H1 (cell line): ENCODE results near the gene CDC42EP1. TPM values are rescaled to one million over a fixed set of nuclear protein-coding genes. Genes with fewer than 3 reads are reported as not detected.

Experiments used
- CTCF ChIA-PET: fragments of 300-600 bp; sonication (Branson Sonifier 250); formaldehyde crosslinking; loops from one replicate; lab custom pipeline; 2021; ENCODE audit not compliant: partially characterized antibody; lab: Charles Lee
- POLR2A ChIA-PET: fragments of 300-600 bp; sonication (Branson Sonifier 250); formaldehyde crosslinking; loops from one replicate; lab custom pipeline; 2021; ENCODE audit warnings: inconsistent platforms; ENCODE audit not compliant: partially characterized antibody; lab: Charles Lee
- DNase-seq, 2 experiments: peaks; one replicate each; pipeline versions ENCODE4 v3.0.0 to v3.0.0-alpha.2; 2010 to 2022; ENCODE audit warnings: low spot score in 2 of 2, low read depth in 1 of 2, mixed read lengths in 1 of 2
- FAIRE-seq: peaks from 2 replicates; lab custom pipeline; 2011; peaks lifted over from hg19 to GRCh38; lab: Jason Lieb, UNC
- H2AFZ ChIP-seq: 2 replicates; pipeline ENCODE4 v1.8.1; 2012; ENCODE audit warnings: low read length, inconsistent platforms
- H2AK5ac ChIP-seq: 2 replicates; pipeline ENCODE4 v1.6.1; 2013; ENCODE audit warnings: low read depth, low read length
- H2BK120ac ChIP-seq: replicated peaks from 2 replicates; pipeline ENCODE3; 2013; ENCODE audit warnings: low read depth, low read length, inconsistent platforms
- H2BK12ac ChIP-seq: 2 replicates; pipeline ENCODE4 v1.6.1; 2013; ENCODE audit warnings: low read depth, low read length
- H2BK15ac ChIP-seq: 2 replicates; pipeline ENCODE4 v1.6.1; 2013; ENCODE audit warnings: low read length
- H2BK20ac ChIP-seq: 2 replicates; pipeline ENCODE4 v1.6.1; 2013; ENCODE audit warnings: low read length
- H2BK5ac ChIP-seq: 2 replicates; pipeline ENCODE4 v1.6.1; 2013; ENCODE audit warnings: low read depth, low read length
- H3K14ac ChIP-seq: 2 replicates; pipeline ENCODE4 v1.6.1; 2013; ENCODE audit warnings: inconsistent platforms; ENCODE audit not compliant: insufficient read length
- H3K18ac ChIP-seq: 2 replicates; pipeline ENCODE4 v1.6.1; 2013; ENCODE audit warnings: low read length; ENCODE audit errors: extremely low read depth
- H3K23ac ChIP-seq: 2 replicates; pipeline ENCODE4 v1.6.1; 2013; ENCODE audit warnings: inconsistent platforms; ENCODE audit not compliant: insufficient read length
- H3K23me2 ChIP-seq: 2 replicates; pipeline ENCODE4 v1.6.1; 2013; ENCODE audit warnings: low read depth, low read length
- H3K27ac ChIP-seq: 2 replicates; pipeline ENCODE4 v1.6.1; 2011; ENCODE audit warnings: low read depth, low read length, inconsistent platforms
- H3K27me3 ChIP-seq, 4 experiments: replicated peaks in 1 of 4; 1 replicate in 1 of 4; 2 replicates in 3 of 4; pipeline versions ENCODE4 v1.6.1 to v1.8.1; 2011 to 2013; ENCODE audit warnings: low read length in 3 of 4, mild to moderate bottlenecking in 3 of 4, inconsistent platforms in 2 of 4, mixed read lengths in 2 of 4, moderate library complexity in 1 of 4; ENCODE audit not compliant: control insufficient read depth in 3 of 4, insufficient read depth in 3 of 4; ENCODE audit errors: extremely low read depth in 1 of 4
- H3K36me3 ChIP-seq, 4 experiments: 2 replicates each; pipeline versions ENCODE4 v1.6.1 to v1.8.1; 2011 to 2013; ENCODE audit warnings: mild to moderate bottlenecking in 4 of 4, low read length in 3 of 4, moderate library complexity in 2 of 4, control low read depth in 1 of 4, inconsistent platforms in 1 of 4; ENCODE audit not compliant: insufficient read depth in 4 of 4, control insufficient read depth in 2 of 4
- H3K4ac ChIP-seq: replicated peaks from 2 replicates; pipeline ENCODE3; 2013; ENCODE audit warnings: low read length, low read depth, mixed read lengths, inconsistent platforms; ENCODE audit not compliant: insufficient read length
- H3K4me1 ChIP-seq, 4 experiments: replicated peaks in 1 of 4; 1 replicate in 1 of 4; 2 replicates in 3 of 4; pipeline versions ENCODE4 v1.6.1 to v1.8.1; 2011 to 2013; ENCODE audit warnings: low read length in 3 of 4, inconsistent platforms in 2 of 4, mixed read lengths in 1 of 4; ENCODE audit not compliant: insufficient read depth in 4 of 4, control insufficient read depth in 3 of 4
- H3K4me2 ChIP-seq, 2 experiments: 2 replicates each; pipeline versions ENCODE4 v1.6.1 to v1.8.1; 2011 to 2013; ENCODE audit warnings: low read depth in 2 of 2, low read length in 2 of 2, control low read depth in 1 of 2, inconsistent platforms in 1 of 2, mild to moderate bottlenecking in 1 of 2; ENCODE audit not compliant: insufficient read depth in 1 of 2
- H3K4me3 ChIP-seq, 4 experiments: fragments of 200-600, 300-600 bp in 1 of 4; sonication (generic), shearing (Covaris generic), sonication (Bioruptor Twin) in 1 of 4; 2 replicates each; pipeline versions ENCODE4 v1.5.1 to v1.8.1; 2011 to 2016; ENCODE audit warnings: low read length in 4 of 4, low read depth in 3 of 4, control low read depth in 2 of 4, inconsistent platforms in 2 of 4, mild to moderate bottlenecking in 2 of 4, mixed read lengths in 1 of 4, moderate library complexity in 1 of 4; ENCODE audit not compliant: insufficient read depth in 2 of 4; ENCODE audit errors: extremely low read depth in 1 of 4
- H3K56ac ChIP-seq: replicated peaks from 2 replicates; pipeline ENCODE3; 2013; ENCODE audit warnings: low read depth, mild to moderate bottlenecking, mixed read lengths, low read length, inconsistent platforms; ENCODE audit not compliant: insufficient read length
- H3K79me1 ChIP-seq: 2 replicates; pipeline ENCODE4 v1.6.1; 2013; ENCODE audit warnings: low read depth, low read length, control low read depth
- H3K79me2 ChIP-seq, 2 experiments: 2 replicates each; pipeline versions ENCODE4 v1.6.1 to v1.8.1; 2012 to 2013; ENCODE audit warnings: low read length in 2 of 2, mild to moderate bottlenecking in 2 of 2, inconsistent platforms in 1 of 2; ENCODE audit not compliant: insufficient read depth in 2 of 2, control insufficient read depth in 1 of 2
- H3K9ac ChIP-seq, 4 experiments: replicated peaks in 1 of 4; 1 replicate in 1 of 4; 2 replicates in 3 of 4; pipeline versions ENCODE4 v1.6.1 to v1.8.1; 2011 to 2013; ENCODE audit warnings: low read depth in 3 of 4, low read length in 3 of 4, control low read depth in 2 of 4, mild to moderate bottlenecking in 2 of 4, moderate library complexity in 2 of 4, inconsistent platforms in 1 of 4; ENCODE audit errors: extremely low read depth in 1 of 4
- H3K9me3 ChIP-seq, 2 experiments: 2 replicates each; pipeline versions ENCODE4 v1.6.1 to v1.8.1; 2012 to 2013; ENCODE audit warnings: mild to moderate bottlenecking in 2 of 2, moderate library complexity in 2 of 2, control low read depth in 1 of 2, inconsistent platforms in 1 of 2, low read depth in 1 of 2, low read length in 1 of 2, mixed read lengths in 1 of 2; ENCODE audit not compliant: insufficient read depth in 2 of 2
- H4K20me1 ChIP-seq, 2 experiments: replicated peaks in 1 of 2; 2 replicates each; pipeline versions ENCODE3 to v1.8.1; 2011 to 2013; ENCODE audit warnings: inconsistent platforms in 2 of 2, low read length in 2 of 2, mild to moderate bottlenecking in 1 of 2; ENCODE audit not compliant: insufficient read depth in 2 of 2, control insufficient read depth in 1 of 2
- H4K5ac ChIP-seq: 2 replicates; pipeline ENCODE4 v1.6.1; 2013; ENCODE audit warnings: low read length, low read depth, mixed read lengths, inconsistent platforms; ENCODE audit not compliant: insufficient read length
- H4K8ac ChIP-seq: 2 replicates; pipeline ENCODE4 v1.8.0; 2013; ENCODE audit warnings: mild to moderate bottlenecking, moderate library complexity, low read length, inconsistent platforms; ENCODE audit not compliant: insufficient read depth; ENCODE audit errors: extremely low read depth
- H4K91ac ChIP-seq: replicated peaks from 2 replicates; pipeline ENCODE3; 2013; ENCODE audit warnings: low read length, mixed read lengths, inconsistent platforms; ENCODE audit not compliant: insufficient read length
- ASH2L ChIP-seq: fragments of 200-600, 300-600 bp; sonication (generic); IDR thresholded peaks from one replicate; pipeline ENCODE4 v1.7.1; 2017; ENCODE audit warnings: low read length
- EZH2 ChIP-seq: fragments of 200-600 bp; sonication (generic); IDR thresholded peaks from 2 replicates; pipeline ENCODE4 v1.7.1; 2012; ENCODE audit warnings: low read depth, mild to moderate bottlenecking, moderate library complexity, low read length, inconsistent platforms; ENCODE audit not compliant: severe bottlenecking
- KDM1A ChIP-seq: fragments of 200-600, 300-600 bp; sonication (generic); IDR thresholded peaks from 2 replicates; pipeline ENCODE4 v1.7.1; 2016; ENCODE audit warnings: mild to moderate bottlenecking, low read length, borderline replicate concordance
- WGBS, 2 experiments: shearing (Covaris generic) in 1 of 2; methylation state at CpG; one replicate each; pipeline versions ENCODE4 v1.1.6 to v1.1.7; 2013 to 2015; ENCODE audit warnings: low lambda C conversion rate in 2 of 2, mixed read lengths in 2 of 2, inconsistent platforms in 1 of 2, low coverage in 1 of 2, missing lambda C conversion rate in 1 of 2; ENCODE audit not compliant: insufficient replicate concordance in 2 of 2, insufficient coverage in 1 of 2, insufficient read length in 1 of 2; ENCODE audit errors: extremely low coverage in 1 of 2, missing lambda C conversion rate in 1 of 2; 5-methylcytosine and 5-hydroxymethylcytosine counted together
- polyA plus RNA-seq, 7 experiments: library from polyadenylated mRNA; depleted of rRNA in 3 of 7; stranded (reverse) in 5 of 7; unstranded in 2 of 7; fragments of >200 nt in 5 of 7; fragments of 200-250 nt in 2 of 7; gene quantifications; 1 replicate in 5 of 7; 2 replicates in 1 of 7; 4 replicates in 1 of 7; pipeline versions ENCODE4 v1.2.1 to v1.2.3, GENCODE V29; 2011 to 2013; ENCODE audit warnings: missing spikeins in 2 of 7, mixed read lengths in 2 of 7
- total RNA-seq: library from RNA; stranded (reverse); fragmentation: NEBNext Ultra II Directional; extraction: Animal tissue kit (Norgen Biotek cat#: 25700); gene quantifications from 2 replicates; pipeline ENCODE4 v1.2.1, GENCODE V29; 2021
- TF ChIP-seq, protein P1 (sequence below), 3 experiments: IDR thresholded peaks; 1 replicate in 2 of 3; 2 replicates in 1 of 3; pipeline versions ENCODE4 v1.5.1 to v1.6.1; 2011; ENCODE audit warnings: low read length in 3 of 3, mild to moderate bottlenecking in 3 of 3, inconsistent platforms in 2 of 3, low read depth in 1 of 3, moderate library complexity in 1 of 3; ENCODE audit not compliant: insufficient read depth in 1 of 3; ENCODE audit errors: control extremely low read depth in 1 of 3

The CDC42EP1 gene
- total and polyA plus RNA-seq, 2 of the 8 experiments (the other 6 are each of a cell fraction or from before 2014, with no cell fraction given) = 8.3 to 11.2 TPM

DNA sequence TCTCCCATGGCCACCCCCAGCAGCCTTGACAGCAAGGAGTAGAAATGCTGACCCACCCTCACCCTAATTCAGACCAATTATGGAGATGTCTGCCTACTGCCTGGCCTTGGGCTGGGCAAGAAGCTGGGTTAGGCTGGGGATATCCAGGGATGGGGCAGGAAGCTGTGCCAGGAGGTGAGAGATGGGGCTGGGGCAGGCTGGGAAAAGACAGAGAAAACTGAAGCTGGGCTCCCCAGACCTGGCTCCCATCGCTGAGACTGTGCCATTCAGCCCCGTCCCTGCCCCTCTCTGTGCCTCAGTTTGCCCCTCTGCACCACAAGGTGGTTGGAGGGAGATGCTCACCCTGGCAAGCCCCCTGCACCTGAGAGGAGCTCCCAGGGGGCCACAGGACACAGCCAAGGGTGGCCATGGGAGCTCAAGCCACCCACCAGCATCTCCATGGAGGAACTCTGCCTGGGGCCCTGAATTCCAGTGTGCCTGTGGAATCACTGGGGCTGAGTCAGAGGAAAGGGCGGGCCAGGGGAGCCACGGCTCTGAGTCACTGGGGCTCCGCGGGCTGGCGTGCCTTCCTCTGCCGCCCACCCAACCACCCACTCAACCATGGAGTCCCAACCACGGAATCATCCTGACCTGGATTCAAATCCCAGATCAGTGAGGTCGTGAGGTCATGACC is 35.1 kb upstream of the CDC42EP1 start:
- H3K56ac ChIP-seq = no peak overlapping the region
- WGBS, 2 experiments = 86% methylated on average over 10 of the region's 10 CpGs; no CpG with 5 or more reads in 1 of the 2 experiments
- H3K4me1 ChIP-seq = no peaks in the 10 kb centered on the region
- H4K5ac ChIP-seq = no peak overlapping the region
- no peak overlapping the region for H3K9ac ChIP-seq
- no peaks in the 10 kb centered on the region; a peak in 1 of 7 replicates for H3K27me3 ChIP-seq
- H2BK20ac ChIP-seq = no peak overlapping the region
- H2BK15ac ChIP-seq = no peak overlapping the region
- no peaks in the 10 kb centered on the region for H3K79me1 ChIP-seq
- no peak overlapping the region for H2AK5ac ChIP-seq
- no peak overlapping the region for H3K4me2 ChIP-seq
- no peak overlapping the region for H3K14ac ChIP-seq
- H3K79me2 ChIP-seq = no peaks in the 10 kb centered on the region
- no peak overlapping the region for H3K4ac ChIP-seq
- no peak overlapping the region for H2BK12ac ChIP-seq
- H3K9me3 ChIP-seq = no peaks in the 10 kb centered on the region
- H4K20me1 ChIP-seq = no peaks in the 10 kb centered on the region
- no peak overlapping the region for H3K27ac ChIP-seq
- H2AFZ ChIP-seq = no peak overlapping the region
- CTCF ChIA-PET = interaction anchor here (0.9 to 1.3 kb wide), 3 partner anchors 8 to 37 kb away, joined by 3 to 4 read pairs (median 3); no protein-coding TSS in a partner anchor
- H4K8ac ChIP-seq = no peak overlapping the region
- H3K18ac ChIP-seq = no peak overlapping the region
- H2BK120ac ChIP-seq = no peak overlapping the region
- DNase-seq = no peak
- POLR2A ChIA-PET = no interaction called here
- no peak for TF ChIP-seq EZH2
- TF ChIP-seq ASH2L = no peak
- TF ChIP-seq KDM1A = no peak
- TF ChIP-seq, protein P1, sequence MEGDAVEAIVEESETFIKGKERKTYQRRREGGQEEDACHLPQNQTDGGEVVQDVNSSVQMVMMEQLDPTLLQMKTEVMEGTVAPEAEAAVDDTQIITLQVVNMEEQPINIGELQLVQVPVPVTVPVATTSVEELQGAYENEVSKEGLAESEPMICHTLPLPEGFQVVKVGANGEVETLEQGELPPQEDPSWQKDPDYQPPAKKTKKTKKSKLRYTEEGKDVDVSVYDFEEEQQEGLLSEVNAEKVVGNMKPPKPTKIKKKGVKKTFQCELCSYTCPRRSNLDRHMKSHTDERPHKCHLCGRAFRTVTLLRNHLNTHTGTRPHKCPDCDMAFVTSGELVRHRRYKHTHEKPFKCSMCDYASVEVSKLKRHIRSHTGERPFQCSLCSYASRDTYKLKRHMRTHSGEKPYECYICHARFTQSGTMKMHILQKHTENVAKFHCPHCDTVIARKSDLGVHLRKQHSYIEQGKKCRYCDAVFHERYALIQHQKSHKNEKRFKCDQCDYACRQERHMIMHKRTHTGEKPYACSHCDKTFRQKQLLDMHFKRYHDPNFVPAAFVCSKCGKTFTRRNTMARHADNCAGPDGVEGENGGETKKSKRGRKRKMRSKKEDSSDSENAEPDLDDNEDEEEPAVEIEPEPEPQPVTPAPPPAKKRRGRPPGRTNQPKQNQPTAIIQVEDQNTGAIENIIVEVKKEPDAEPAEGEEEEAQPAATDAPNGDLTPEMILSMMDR (IDR thresholded peaks at IDR 0.05; ENCODE audit: control extremely low read depth in 1 of 3, insufficient read depth in 1 of 3, low read depth in 1 of 3, low read length in 3 of 3) = no peak
- TF ChIP-seq, all 59 proteins: peak for 0
- no peak overlapping the region for H2BK5ac ChIP-seq
- no peak for FAIRE-seq
- H3K23me2 ChIP-seq = no peaks in the 10 kb centered on the region
- H3K36me3 ChIP-seq = no peaks in the 10 kb centered on the region
- no peak overlapping the region for H3K4me3 ChIP-seq
- no peak overlapping the region for H3K23ac ChIP-seq
- H4K91ac ChIP-seq = no peak overlapping the region
